ENCODE measurements around the gene PRKN. TPM values are rescaled to one million over a fixed set of nuclear protein-coding genes. Genes with fewer than 3 reads are reported as not detected.

PRKN gene
- total RNA-seq, 4 donors from 2014 or later = 4.5 to 12.3 (median 9.0) TPM

DNA sequence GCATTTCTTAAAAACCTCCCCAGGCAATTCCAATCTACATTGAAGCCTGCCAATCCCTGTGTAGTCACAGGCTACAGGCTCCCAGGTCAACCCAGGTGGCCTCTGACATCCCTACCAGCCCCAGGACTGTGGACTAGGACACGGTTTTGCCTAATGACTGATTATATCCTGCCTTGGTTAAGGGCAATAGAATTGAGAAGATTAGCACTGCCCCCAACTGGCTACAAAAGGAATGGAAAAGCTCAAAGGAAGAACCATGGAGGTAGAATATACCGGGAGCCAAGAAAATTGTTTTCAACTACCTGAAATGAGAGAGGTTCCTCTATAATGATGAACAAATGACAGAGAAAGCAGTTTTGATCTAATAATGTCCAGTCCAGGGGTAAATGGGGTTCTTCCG lies 1032.6 kb downstream of the PRKN start:
- Histone ChIP-seq H3K4me1 (no peaks in the 10 kb centered on the region), H3K27ac (no peak overlapping the region), H3K36me3 (no peaks in the 10 kb centered on the region), H3K27me3 (no peaks in the 10 kb centered on the region), H3K9me3 (no peaks in the 10 kb centered on the region), H3K4me3 (no peak overlapping the region)
- intact Hi-C loops (cut with DNase I; ENCODE audit: low total_unique reads) = loop anchor here (10.0 kb wide), 1 partner anchor 280 kb away; no protein-coding TSS in a partner anchor
- in situ Hi-C loops (cut with MboI; ENCODE audit: low pct_ligation_motif_present in 1 of 4, low pct_unique_long_range_greater_than_20kb in 1 of 4, low sequenced_read_pairs in 3 of 4) = loop anchor here in 2 of 4 donors (25.0 kb wide), 1 partner anchor 283 kb away; no protein-coding TSS in a partner anchor
- WGBS, 2 donors (ENCODE audit: low coverage in 1 of 2) = 50 to 67% methylated on average over 2 to 3 of the region's 3 CpGs
- DNase-seq = no peak
- TF ChIP-seq, protein P1, sequence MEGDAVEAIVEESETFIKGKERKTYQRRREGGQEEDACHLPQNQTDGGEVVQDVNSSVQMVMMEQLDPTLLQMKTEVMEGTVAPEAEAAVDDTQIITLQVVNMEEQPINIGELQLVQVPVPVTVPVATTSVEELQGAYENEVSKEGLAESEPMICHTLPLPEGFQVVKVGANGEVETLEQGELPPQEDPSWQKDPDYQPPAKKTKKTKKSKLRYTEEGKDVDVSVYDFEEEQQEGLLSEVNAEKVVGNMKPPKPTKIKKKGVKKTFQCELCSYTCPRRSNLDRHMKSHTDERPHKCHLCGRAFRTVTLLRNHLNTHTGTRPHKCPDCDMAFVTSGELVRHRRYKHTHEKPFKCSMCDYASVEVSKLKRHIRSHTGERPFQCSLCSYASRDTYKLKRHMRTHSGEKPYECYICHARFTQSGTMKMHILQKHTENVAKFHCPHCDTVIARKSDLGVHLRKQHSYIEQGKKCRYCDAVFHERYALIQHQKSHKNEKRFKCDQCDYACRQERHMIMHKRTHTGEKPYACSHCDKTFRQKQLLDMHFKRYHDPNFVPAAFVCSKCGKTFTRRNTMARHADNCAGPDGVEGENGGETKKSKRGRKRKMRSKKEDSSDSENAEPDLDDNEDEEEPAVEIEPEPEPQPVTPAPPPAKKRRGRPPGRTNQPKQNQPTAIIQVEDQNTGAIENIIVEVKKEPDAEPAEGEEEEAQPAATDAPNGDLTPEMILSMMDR (IDR thresholded peaks at IDR 0.05) = peak; percentile 16 to 30 (median 28)
- no peak for TF ChIP-seq POLR2A (IDR thresholded peaks at IDR 0.05)

DNA sequence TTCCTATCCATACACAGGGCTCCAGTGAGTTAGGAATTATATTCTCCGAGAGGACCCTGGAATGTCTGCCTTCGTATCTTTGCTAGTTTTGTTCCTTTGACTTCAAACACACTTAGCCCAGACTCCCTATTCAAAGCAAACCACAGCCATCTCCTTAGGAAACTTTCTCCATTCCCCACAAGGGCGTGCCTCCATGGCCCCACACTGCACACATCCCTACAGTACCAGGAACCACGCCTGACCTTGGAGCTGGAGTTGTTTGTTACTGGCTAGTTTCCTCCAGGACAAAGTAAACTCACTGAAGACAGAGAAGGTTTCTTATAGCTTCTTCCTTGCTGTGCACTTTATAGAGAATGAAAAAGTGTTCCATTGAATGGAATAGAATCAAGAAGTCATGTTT lies 1040.9 kb downstream of the PRKN start:
- Histone ChIP-seq H3K27ac (no peak overlapping the region), H3K9me3 (no peaks in the 10 kb centered on the region), H3K4me1 (no peaks in the 10 kb centered on the region), H3K36me3 (no peaks in the 10 kb centered on the region), H3K27me3 (no peaks in the 10 kb centered on the region), H3K4me3 (no peak overlapping the region)
- intact Hi-C loops (cut with DNase I; ENCODE audit: low total_unique reads) (no loop called here), in situ Hi-C loops (cut with MboI; ENCODE audit: low pct_ligation_motif_present in 1 of 4, low pct_unique_long_range_greater_than_20kb in 1 of 4, low sequenced_read_pairs in 3 of 4) (loop anchor here in 2 of 4 donors (25.0 kb wide), 1 partner anchor 274 kb away; no protein-coding TSS in a partner anchor)
- TF ChIP-seq, protein P1 (IDR thresholded peaks at IDR 0.05) = no peak
- 60 to 65% methylated on average over 3 to 4 of the region's 4 CpGs for WGBS, 2 donors (ENCODE audit: low coverage in 1 of 2)
- DNase-seq = no peak

DNA sequence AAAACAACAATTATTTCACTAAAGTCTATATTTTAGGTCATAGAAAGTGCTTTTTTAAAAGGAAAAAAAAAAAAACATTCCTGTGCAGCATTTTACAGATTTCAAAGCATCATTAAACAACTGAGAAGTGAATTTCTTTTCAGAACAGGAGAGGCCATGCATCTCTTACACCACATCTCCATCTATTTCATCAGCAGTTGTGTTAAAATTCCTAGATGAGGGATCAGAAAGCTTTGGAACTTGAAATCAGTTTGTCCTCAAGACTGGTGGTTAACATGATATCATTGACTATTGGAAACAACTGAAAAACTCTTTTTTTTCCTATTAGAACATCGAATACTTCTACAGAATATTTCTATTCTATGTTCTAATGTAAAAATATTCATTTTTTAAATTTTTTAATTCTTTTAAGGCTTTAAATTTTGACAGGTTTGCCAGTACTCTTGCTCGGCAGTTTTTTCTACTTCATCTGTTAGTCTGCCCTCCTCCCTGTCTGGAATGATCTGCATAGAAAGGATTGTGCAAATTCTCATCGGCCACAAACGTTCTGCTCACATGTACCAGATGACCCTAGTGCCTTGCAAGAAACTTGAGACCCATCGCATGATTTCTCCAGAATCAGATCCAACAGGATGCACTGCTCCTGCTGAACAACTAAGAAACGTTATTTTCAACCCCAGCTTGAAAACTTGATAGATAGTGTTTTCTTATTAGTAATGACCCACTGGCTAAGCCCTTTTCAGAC lies 1042.7 kb downstream of the PRKN start:
- Histone ChIP-seq H3K4me3 (no peak overlapping the region), H3K4me1 (no peaks in the 10 kb centered on the region), H3K27me3 (no peaks in the 10 kb centered on the region), H3K27ac (no peak overlapping the region), H3K9me3 (no peaks in the 10 kb centered on the region), H3K36me3 (no peaks in the 10 kb centered on the region)
- no peak for TF ChIP-seq EP300 (IDR thresholded peaks at IDR 0.05; ENCODE audit: low read depth)
- TF ChIP-seq POLR2A (IDR thresholded peaks at IDR 0.05) = no peak
- TF ChIP-seq POLR2AphosphoS5 (IDR thresholded peaks at IDR 0.05) = no peak
- TF ChIP-seq, protein P1 (IDR thresholded peaks at IDR 0.05) = no peak
- in situ Hi-C loops (cut with MboI; ENCODE audit: low pct_ligation_motif_present in 1 of 4, low pct_unique_long_range_greater_than_20kb in 1 of 4, low sequenced_read_pairs in 3 of 4) = loop anchor here in 2 of 4 donors (25.0 kb wide), 1 partner anchor 273 kb away; no protein-coding TSS in a partner anchor
- 17 to 81% methylated on average over 2 to 6 of the region's 6 CpGs for WGBS, 2 donors (ENCODE audit: low coverage in 1 of 2)
- no peak for DNase-seq
- intact Hi-C loops (cut with DNase I; ENCODE audit: low total_unique reads) = no loop called here

DNA sequence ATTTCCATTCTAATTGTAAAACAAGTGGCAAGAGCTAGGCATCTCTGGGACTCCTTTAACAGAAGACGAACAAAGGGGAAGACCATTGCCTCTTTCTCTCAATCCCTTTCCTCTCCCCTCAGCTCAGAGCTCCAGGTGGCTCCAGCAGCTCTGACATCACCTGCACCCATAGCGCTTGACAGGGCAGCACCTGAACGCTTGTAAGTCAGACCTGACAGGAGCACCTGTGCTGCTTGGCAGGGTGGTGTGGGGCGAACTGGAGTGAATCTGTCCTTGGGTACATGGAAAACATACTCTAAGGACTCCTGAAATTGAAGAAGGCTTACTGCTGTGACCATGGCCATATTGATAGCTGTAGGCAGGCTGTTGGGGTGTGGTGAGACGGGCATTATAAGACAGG lies 1044.2 kb downstream of the PRKN start:
- H3K27ac ChIP-seq = no peak overlapping the region
- in situ Hi-C loops (cut with MboI; ENCODE audit: low pct_ligation_motif_present in 1 of 4, low pct_unique_long_range_greater_than_20kb in 1 of 4, low sequenced_read_pairs in 3 of 4) = loop anchor here in 2 of 4 donors (25.0 kb wide), 1 partner anchor 271 kb away; no protein-coding TSS in a partner anchor
- no peak overlapping the region for H3K4me3 ChIP-seq

More for the DNA sequence above, 1044.2 kb downstream of the PRKN start:
- Histone ChIP-seq H3K36me3 (no peaks in the 10 kb centered on the region), H3K27me3 (no peaks in the 10 kb centered on the region), H3K4me1 (no peaks in the 10 kb centered on the region), H3K9me3 (no peaks in the 10 kb centered on the region)
- TF ChIP-seq POLR2AphosphoS5 (IDR thresholded peaks at IDR 0.05) (no peak), EP300 (IDR thresholded peaks at IDR 0.05; ENCODE audit: low read depth) (no peak), POLR2A (IDR thresholded peaks at IDR 0.05) (no peak)
- TF ChIP-seq, protein P1 (IDR thresholded peaks at IDR 0.05) = no peak
- no peak for DNase-seq
- intact Hi-C loops (cut with DNase I; ENCODE audit: low total_unique reads) = no loop called here
- WGBS, 2 donors (ENCODE audit: low coverage in 1 of 2) = 89 to 100% methylated on average over 2 to 5 of the region's 5 CpGs
